Spinal cord (tissue), 10 donors: ENCODE data around the gene ATP9A. TPM values are rescaled to one million over a fixed set of nuclear protein-coding genes. Genes with fewer than 3 reads are reported as not detected.
"Not testable (repeated sequence)": the region's sequence is repeated elsewhere in the genome, so short reads cannot be mapped to it uniquely, and the experiment has no call there.

Experiments used
- DNase-seq, 6 donors: peaks; one replicate each; pipeline versions ENCODE4 v3.0.0 to v3.0.0-alpha.2; 2013 to 2015; ENCODE audit warnings: low spot score in 6 of 6, low read depth in 4 of 6
- H3K27ac ChIP-seq: one replicate; pipeline ENCODE4 v1.5.1; 2013; ENCODE audit warnings: low read depth, low read length, control low read depth
- H3K27me3 ChIP-seq: one replicate; pipeline ENCODE4 v1.6.1; 2013; ENCODE audit warnings: low read length; ENCODE audit not compliant: control insufficient read depth, insufficient read depth
- H3K36me3 ChIP-seq: one replicate; pipeline ENCODE4 v1.6.1; 2013; ENCODE audit warnings: low read length; ENCODE audit not compliant: control insufficient read depth, insufficient read depth
- H3K4me1 ChIP-seq: one replicate; pipeline ENCODE4 v1.6.1; 2013; ENCODE audit warnings: low read length; ENCODE audit not compliant: control insufficient read depth, insufficient read depth
- H3K4me3 ChIP-seq: one replicate; pipeline ENCODE4 v1.5.1; 2013; ENCODE audit warnings: low read depth, low read length, control low read depth
- H3K9me3 ChIP-seq: one replicate; pipeline ENCODE4 v1.6.1; 2013; ENCODE audit warnings: low read length; ENCODE audit not compliant: control insufficient read depth, insufficient read depth
- WGBS: methylation state at CpG from one replicate; pipeline ENCODE4 v1.1.5; 2013; ENCODE audit warnings: missing lambda C conversion rate; ENCODE audit not compliant: insufficient coverage; 5-methylcytosine and 5-hydroxymethylcytosine counted together
- polyA plus RNA-seq, 2 donors: library from polyadenylated mRNA; unstranded; fragments of 120-200 nt; gene quantifications; one replicate each; pipeline ENCODE4 v1.2.1, GENCODE V29; 2013; ENCODE audit not compliant: insufficient read length in 2 of 2
- total RNA-seq, 2 donors: library from RNA; depleted of rRNA in 1 of 2; stranded (reverse); fragments of 120-200 nt in 1 of 2; fragments of >200 nt in 1 of 2; gene quantifications; one replicate each; pipeline versions ENCODE4 v1.2.3 to v1.2.4, GENCODE V29; 2013 to 2014
- donor health status: healthy.

Gene ATP9A
- total and polyA plus RNA-seq, 4 donors, result 77.3 to 187 (median 169) TPM

GRCh38 chr20:51570739-51571459 lies 197.3 kb downstream of the ATP9A start:
- no peaks in the 10 kb centered on the region for H3K27me3 ChIP-seq
- H3K27ac ChIP-seq, result peak overlapping the region; percentile 70
- peak in 1 of 6 donors; percentile 47 for DNase-seq
- H3K4me3 ChIP-seq, result no peak overlapping the region
- H3K9me3 ChIP-seq, result peaks cover 4% of the 10 kb centered on the region
- 37% methylated on average over 11 of the region's 16 CpGs for WGBS
- H3K4me1 ChIP-seq, result peaks cover 5% of the 10 kb centered on the region
- H3K36me3 ChIP-seq, result no peaks in the 10 kb centered on the region

DNA sequence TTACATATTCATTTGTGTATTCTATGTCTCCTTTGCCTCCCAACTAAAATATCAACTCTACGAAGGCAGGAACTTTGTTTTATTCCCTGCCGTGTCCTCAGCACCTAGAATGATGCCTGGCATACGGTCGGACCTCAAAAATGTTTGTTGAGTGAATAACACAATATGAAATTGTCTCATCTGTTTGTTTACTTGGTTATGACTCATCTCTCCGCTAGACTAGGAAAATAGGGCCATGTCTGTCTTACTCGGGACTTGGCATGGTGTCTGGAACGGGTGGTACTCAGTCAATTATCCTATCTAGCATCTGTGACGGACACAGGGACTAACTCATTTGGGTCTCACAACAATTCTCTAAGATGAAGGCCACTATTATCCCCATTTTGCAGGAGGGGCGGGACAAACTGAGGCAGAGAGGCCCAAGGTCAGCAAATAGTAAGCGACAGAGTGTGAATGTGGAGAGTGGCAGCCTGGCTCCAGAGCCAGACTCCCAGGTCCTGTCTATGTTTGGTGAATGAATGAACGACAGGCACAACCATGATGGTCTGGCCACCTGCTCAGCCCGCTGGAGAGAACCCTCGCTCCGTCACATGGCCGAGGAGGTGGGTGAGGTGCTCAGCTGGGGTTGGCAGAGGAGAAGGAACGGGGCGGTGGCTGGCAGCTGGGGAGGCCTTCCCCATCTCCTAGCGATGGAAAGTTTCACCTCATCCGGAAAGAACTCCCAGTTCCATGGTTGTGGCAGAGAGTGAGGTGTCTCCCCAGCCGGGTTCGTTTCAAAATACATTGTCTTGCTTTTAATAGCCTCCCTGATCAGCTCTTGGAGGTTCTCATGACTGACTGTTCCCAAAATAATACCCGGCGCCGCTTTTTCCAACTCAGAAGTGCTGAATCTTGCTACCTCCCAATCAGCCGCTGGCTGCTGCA lies 198.1 kb downstream of the ATP9A start:
- H3K4me1 ChIP-seq, result peaks cover 11% of the 10 kb centered on the region
- peak overlapping the region; percentile 70 for H3K27ac ChIP-seq
- no peaks in the 10 kb centered on the region for H3K36me3 ChIP-seq
- H3K4me3 ChIP-seq, result no peak overlapping the region
- peaks cover 3% of the 10 kb centered on the region for H3K9me3 ChIP-seq
- WGBS, result 77% methylated on average over 17 of the region's 25 CpGs
- H3K27me3 ChIP-seq, result no peaks in the 10 kb centered on the region
- no peak for DNase-seq

DNA sequence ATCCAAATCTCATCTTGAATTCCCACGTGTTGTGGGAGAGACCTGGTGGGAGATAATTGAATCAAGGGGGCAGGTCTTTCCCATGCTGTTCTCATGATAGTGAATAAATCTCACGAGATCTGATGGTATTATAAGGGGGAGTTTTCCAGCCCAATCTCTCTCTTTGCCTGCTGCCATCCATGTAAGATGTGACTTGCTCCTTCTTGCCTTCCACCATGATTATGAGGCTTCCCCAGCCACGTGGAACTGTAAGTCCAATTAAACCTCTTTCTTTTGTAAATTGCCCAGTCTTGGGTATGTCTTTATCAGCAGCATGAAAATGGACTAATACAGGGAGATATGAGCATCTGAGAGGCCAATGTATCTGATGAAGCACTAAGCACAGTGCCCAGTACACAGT lies 199.7 kb downstream of the ATP9A start:
- peaks cover 14% of the 10 kb centered on the region for H3K4me1 ChIP-seq
- H3K36me3 ChIP-seq, H3K9me3 ChIP-seq, H3K4me3 ChIP-seq, H3K27ac ChIP-seq, H3K27me3 ChIP-seq, DNase-seq: not testable (repeated sequence)
- no CpG with 5 or more reads among the region's 3 CpGs for WGBS

DNA sequence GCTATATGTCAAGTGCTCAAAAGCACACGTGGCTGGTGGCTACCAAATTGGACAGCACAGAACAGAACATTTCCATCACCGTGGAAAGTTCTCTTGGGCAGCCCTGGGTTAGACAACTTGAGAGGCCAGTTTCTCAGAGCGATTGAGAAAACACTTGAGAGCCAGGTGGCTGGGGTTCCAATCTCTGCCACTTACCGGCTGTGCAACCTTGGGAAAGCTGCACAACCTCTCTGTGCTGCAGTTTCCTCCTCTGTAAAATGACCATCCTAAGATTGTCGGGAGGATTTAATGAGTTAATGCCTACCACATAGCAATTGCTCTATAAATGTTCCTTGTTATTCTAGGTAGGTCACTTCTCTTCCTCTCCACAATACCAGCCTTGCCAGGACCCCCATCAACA lies 200.6 kb downstream of the ATP9A start:
- peaks cover 23% of the 10 kb centered on the region for H3K4me1 ChIP-seq
- WGBS, result 90% methylated on average over 3 of the region's 5 CpGs

DNA sequence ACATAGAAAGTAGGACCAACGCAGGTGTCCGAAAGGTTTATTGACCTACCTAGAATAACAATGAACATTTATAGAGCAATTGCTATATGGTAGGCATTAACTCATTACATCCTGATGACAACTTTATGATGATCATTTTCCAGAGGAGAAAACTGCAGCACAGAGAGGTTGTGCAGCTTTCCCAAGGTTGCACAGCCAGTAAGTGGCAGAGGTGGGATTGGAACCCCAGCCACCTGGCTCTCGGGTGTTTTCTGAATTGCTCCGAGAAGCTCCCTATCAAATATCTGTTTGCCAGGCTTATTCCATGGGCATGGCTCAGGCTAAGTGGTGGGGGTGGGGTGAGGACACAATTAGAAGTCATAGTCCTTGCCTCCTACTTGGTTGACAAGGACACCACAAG lies 201.6 kb downstream of the ATP9A start:
- H3K4me3 ChIP-seq, result no peak overlapping the region

More for the DNA sequence above, 200.6 kb downstream of the ATP9A start:
- H3K4me3 ChIP-seq, result no peak overlapping the region
- H3K27ac ChIP-seq, result no peak overlapping the region
- H3K27me3 ChIP-seq, result peaks cover 7% of the 10 kb centered on the region
- H3K36me3 ChIP-seq, result no peaks in the 10 kb centered on the region
- DNase-seq, result no peak
- no peaks in the 10 kb centered on the region for H3K9me3 ChIP-seq

DNA sequence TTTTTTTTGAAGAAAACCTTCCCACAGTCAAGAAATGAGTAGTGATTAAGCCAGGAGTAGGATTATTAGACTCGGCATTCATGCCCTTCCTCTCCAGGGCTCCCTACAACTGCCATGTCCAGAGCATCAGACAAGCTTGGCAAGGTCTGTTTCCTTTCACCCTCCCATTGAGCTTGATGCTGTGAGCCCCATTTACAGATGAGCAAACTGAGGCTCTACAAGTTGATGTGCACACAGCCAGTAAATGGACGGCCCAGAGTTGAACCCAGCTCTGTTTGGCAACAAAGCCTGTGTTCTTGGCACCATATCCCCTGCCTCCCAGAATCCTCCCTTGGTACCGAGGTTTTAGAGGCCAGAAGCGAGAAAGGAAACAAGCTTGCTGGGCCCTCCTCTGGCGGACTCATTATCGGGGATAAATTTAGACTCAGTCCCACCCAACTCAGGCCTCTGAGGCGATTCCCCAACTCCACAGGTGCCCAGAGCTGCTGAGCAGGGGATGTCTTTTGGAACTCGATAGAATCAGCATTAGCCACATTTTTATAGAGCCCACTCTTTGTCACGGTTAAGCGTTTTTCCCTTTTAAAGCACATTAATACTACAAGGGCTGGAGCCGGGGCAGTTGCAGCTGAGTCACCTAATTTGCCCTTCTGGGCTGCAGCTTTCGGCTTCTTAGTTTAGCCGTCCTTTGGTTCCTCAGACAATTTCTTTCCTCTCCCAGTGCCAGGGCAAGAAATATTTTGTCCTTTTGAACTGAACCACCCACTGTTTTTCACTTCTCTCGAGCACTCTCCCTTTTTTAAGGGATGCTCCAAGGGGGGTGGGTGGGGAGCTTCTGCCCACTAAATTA lies 202.7 kb downstream of the ATP9A start:
- peaks cover 38% of the 10 kb centered on the region for H3K4me1 ChIP-seq
- H3K27ac ChIP-seq, result no peak overlapping the region
- H3K36me3 ChIP-seq, result no peaks in the 10 kb centered on the region
- no peaks in the 10 kb centered on the region for H3K9me3 ChIP-seq
- peaks cover 17% of the 10 kb centered on the region for H3K27me3 ChIP-seq
- peak in 1 of 6 donors; percentile 16 for DNase-seq
- H3K4me3 ChIP-seq, result no peak overlapping the region
- WGBS, result 38% methylated on average over 13 of the region's 14 CpGs

More for the DNA sequence above, 201.6 kb downstream of the ATP9A start:
- no peak for DNase-seq
- Histone ChIP-seq H3K4me1 (peaks cover 30% of the 10 kb centered on the region), H3K27ac (no peak overlapping the region), H3K36me3 (no peaks in the 10 kb centered on the region), H3K9me3 (no peaks in the 10 kb centered on the region), H3K27me3 (peaks cover 9% of the 10 kb centered on the region)
- 100% methylated on average over 1 of the region's 4 CpGs for WGBS

GRCh38 chr20:51563486-51564332 lies 204.5 kb downstream of the ATP9A start:
- Histone ChIP-seq H3K4me1 (peaks cover 41% of the 10 kb centered on the region), H3K27me3 (peaks cover 30% of the 10 kb centered on the region), H3K36me3 (no peaks in the 10 kb centered on the region), H3K9me3 (no peaks in the 10 kb centered on the region), H3K27ac (peak overlapping the region; percentile 98), H3K4me3 (peak overlapping the region; percentile 49)
- WGBS, result 33% methylated on average over 15 of the region's 15 CpGs
- peak in 2 of 6 donors; percentile 34 to 57 for DNase-seq

- Histone ChIP-seq H3K36me3 (no peaks in the 10 kb centered on the region), H3K4me3 (peak overlapping the region; percentile 49), H3K4me1 (peaks cover 41% of the 10 kb centered on the region), H3K27ac (peak overlapping the region; percentile 98), H3K9me3 (no peaks in the 10 kb centered on the region), H3K27me3 (peaks cover 32% of the 10 kb centered on the region)
- DNase-seq, result no peak
- 0% methylated on average over 5 of the region's 9 CpGs for WGBS
Measured at GRCh38 chr20:51563174-51563485, 205.1 kb downstream of the ATP9A start.
